Motor neuron (in vitro differentiated cells): Measurements from ENCODE around the gene VWA5B2. TPM values are rescaled to one million over a fixed set of nuclear protein-coding genes. Genes with fewer than 3 reads are reported as not detected.

Experiments
- ATAC-seq, 8 experiments: fragments of 200-7000 bp; cut with Tn5 transposase; replicated peaks in 6 of 8; 2 replicates each; pipeline ENCODE4 v1.8.0; 2021; ENCODE audit warnings: mild to moderate bottlenecking in 8 of 8, moderate library complexity in 8 of 8
- H3K27ac ChIP-seq, 2 donors: fragments of 250-450 bp; sonication (Bioruptor Pico); 2 replicates each; pipeline ENCODE4 v1.9.0; 2021; ENCODE audit warnings: antibody characterized with exemption in 2 of 2, mild to moderate bottlenecking in 2 of 2, moderate library complexity in 1 of 2
- H3K4me1 ChIP-seq, 2 donors: fragments of 250-450 bp; sonication (Bioruptor Pico); replicated peaks in 1 of 2; 2 replicates each; pipeline ENCODE4 v1.6.1; 2021; ENCODE audit warnings: antibody characterized with exemption in 2 of 2, mild to moderate bottlenecking in 2 of 2, moderate library complexity in 1 of 2
- H3K4me3 ChIP-seq, 5 donors: fragments of 250-450 bp; sonication (Bioruptor Pico); 2 replicates each; pipeline ENCODE4 v1.9.0; 2021; ENCODE audit warnings: antibody characterized with exemption in 5 of 5, mild to moderate bottlenecking in 5 of 5, moderate library complexity in 4 of 5
- WGBS, 10 experiments: fragments of 450-650 bp; shearing (Covaris generic); methylation state at CpG; one replicate each; pipeline ENCODE4 v1.0.0; 2022; 5-methylcytosine and 5-hydroxymethylcytosine counted together
- in situ Hi-C, 9 experiments: fragments of 400-800 bp; cut with MboI; loops; one replicate each; pipeline ENCODE4 v1.15.0; 2021; ENCODE audit warnings: low sequenced_read_pairs in 9 of 9, low pct_unique_long_range_greater_than_20kb in 2 of 9; ENCODE audit not compliant: unreplicated experiment in 9 of 9
- total RNA-seq, 8 experiments: library from RNA; unstranded; fragments of 300-600 nt; gene quantifications; 2 replicates each; pipeline versions ENCODE4 v1.2.3 to v1.2.4, GENCODE V29; 2022

VWA5B2 gene
- total RNA-seq, 8 experiments from 2014 or later: 0.36 to 3.3 (median 1.7) TPM

DNA sequence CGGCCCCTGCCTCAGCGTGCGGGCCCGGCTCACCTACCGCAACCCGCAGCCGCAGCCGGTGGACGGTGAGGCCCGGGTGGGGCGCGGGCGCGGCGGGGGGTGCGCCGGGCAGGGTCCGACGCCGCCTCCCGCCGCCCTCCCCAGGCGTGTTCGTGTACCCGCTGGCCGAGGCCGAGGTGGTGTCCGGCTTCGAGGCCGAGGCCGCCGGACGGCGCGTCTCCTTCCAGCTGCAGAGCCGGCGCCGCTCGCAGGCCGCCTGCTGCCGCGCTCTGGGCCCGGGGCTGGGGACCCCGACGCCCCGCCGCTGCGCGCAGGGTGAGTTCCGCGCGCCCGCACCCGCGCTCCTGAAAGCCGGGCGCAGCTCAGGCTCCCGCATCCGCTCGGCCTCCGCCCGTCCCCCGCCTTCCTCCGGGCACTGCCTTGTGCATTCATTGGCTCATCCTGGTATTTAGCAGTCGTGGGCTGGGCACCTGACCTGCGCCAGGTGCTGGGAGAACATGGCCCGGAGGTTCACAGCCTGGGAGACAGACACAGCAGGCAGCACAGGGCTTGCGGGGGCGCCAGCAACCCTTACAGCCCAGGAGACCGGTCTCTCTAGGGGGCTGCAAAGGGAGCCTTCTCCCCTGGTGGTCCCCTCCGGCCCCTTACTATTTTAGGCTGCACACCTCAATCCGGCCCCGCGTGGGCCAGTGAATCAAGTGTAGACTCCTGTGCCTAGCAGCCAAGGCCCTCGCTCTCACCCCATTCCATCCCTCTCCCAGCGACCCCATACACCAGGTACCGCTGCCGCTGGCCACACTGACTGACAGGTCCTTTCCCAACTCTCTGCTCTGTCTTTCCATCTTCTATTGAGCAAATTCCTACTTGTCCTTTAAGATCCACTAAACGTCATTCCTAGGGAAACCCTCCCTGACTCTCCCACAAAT is 1.5 kb downstream of the VWA5B2 start:
- 0 to 62% (median 11%) methylated on average over 1 to 19 of the region's 79 CpGs; no CpG with 5 or more reads in 3 of the 10 experiments for WGBS, 10 experiments
- Histone ChIP-seq H3K27ac (no peak overlapping the region), H3K4me3 (peak overlapping the region; percentile 32 to 45 (median 40)), H3K4me1 (no peaks in the 10 kb centered on the region)
- no peak for ATAC-seq
- in situ Hi-C loops: no loop called here

GRCh38 chr3:184231671-184232070 is 2.3 kb downstream of the VWA5B2 start:
- Histone ChIP-seq H3K4me3 (no peak overlapping the region), H3K4me1 (no peaks in the 10 kb centered on the region), H3K27ac (no peak overlapping the region)
- in situ Hi-C loops: no loop called here
- 0 to 80% (median 57%) methylated on average over 1 to 3 of the region's 3 CpGs; no CpG with 5 or more reads in 5 of the 10 experiments for WGBS, 10 experiments
- ATAC-seq: no peak

GRCh38 chr3:184233127-184233843 is 3.9 kb downstream of the VWA5B2 start:
- Histone ChIP-seq H3K4me3 (no peak overlapping the region), H3K4me1 (no peaks in the 10 kb centered on the region), H3K27ac (no peak overlapping the region)
- in situ Hi-C loops: no loop called here
- 60 to 84% (median 80%) methylated on average over 1 to 9 of the region's 23 CpGs; no CpG with 5 or more reads in 6 of the 10 experiments for WGBS, 10 experiments
- no peak for ATAC-seq

- WGBS, 10 experiments: 13 to 100% (median 60%) methylated on average over 1 to 3 of the region's 4 CpGs; no CpG with 5 or more reads in 7 of the 10 experiments
- Histone ChIP-seq H3K4me3 (no peak overlapping the region), H3K27ac (no peak overlapping the region), H3K4me1 (no peaks in the 10 kb centered on the region)
- ATAC-seq: peak in 7 of 8 experiments; percentile 5 to 86 (median 50)
- in situ Hi-C loops: no loop called here
Measured at GRCh38 chr3:184234224-184234623, 4.8 kb downstream of the VWA5B2 start.

DNA sequence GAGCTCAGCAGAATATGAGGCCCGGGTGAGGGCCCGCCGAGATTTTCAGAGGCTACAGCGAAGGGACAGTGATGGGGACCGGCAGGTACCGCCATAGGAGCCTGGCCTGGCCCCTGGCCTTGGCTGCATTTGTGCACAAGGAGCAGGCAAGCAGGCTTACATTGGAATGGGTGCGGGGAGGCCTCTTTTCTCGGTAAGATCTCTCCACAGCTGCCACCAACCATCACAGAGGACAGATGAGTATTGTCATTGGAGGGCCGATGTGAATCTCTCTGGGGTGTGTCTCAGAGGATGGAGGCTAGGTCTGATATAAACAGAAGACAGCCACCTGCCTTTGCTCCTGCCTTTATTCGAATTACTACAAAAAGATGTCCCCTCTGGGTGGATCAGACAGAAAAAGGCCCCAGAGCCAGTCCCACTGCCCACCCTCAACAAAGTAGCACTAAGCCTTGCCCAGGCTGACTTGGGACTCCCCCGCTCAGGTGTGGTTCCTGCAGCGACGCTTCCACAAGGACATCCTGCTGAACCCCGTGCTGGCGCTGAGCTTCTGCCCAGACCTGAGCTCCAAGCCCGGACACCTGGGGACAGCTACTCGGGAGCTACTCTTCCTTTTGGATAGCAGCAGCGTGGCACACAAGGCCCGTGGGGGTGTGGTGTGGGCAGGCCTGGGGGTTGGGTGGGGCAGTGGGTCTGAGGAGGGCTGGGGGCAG is 5.4 kb downstream of the VWA5B2 start:
- Histone ChIP-seq H3K4me1 (no peaks in the 10 kb centered on the region), H3K4me3 (no peak overlapping the region), H3K27ac (no peak overlapping the region)
- no peak for ATAC-seq
- 50 to 92% (median 70%) methylated on average over 1 to 8 of the region's 19 CpGs; no CpG with 5 or more reads in 5 of the 10 experiments for WGBS, 10 experiments
- in situ Hi-C loops: no loop called here

- no CpG with 5 or more reads among the region's 4 CpGs for WGBS, 10 experiments
- Histone ChIP-seq H3K4me3 (no peak overlapping the region), H3K4me1 (no peaks in the 10 kb centered on the region), H3K27ac (no peak overlapping the region)
- in situ Hi-C loops: no loop called here
- ATAC-seq: no peak
Measured at GRCh38 chr3:184235381-184236032, 6.1 kb downstream of the VWA5B2 start.

- in situ Hi-C loops: no loop called here
- ATAC-seq: no peak
- H3K4me3 ChIP-seq: no peak overlapping the region
- no peaks in the 10 kb centered on the region for H3K4me1 ChIP-seq
- no peak overlapping the region for H3K27ac ChIP-seq
- WGBS, 10 experiments: 40 to 46% methylated on average over 2 to 8 of the region's 14 CpGs; no CpG with 5 or more reads in 8 of the 10 experiments
Measured at GRCh38 chr3:184236033-184236410, 6.6 kb downstream of the VWA5B2 start.

DNA sequence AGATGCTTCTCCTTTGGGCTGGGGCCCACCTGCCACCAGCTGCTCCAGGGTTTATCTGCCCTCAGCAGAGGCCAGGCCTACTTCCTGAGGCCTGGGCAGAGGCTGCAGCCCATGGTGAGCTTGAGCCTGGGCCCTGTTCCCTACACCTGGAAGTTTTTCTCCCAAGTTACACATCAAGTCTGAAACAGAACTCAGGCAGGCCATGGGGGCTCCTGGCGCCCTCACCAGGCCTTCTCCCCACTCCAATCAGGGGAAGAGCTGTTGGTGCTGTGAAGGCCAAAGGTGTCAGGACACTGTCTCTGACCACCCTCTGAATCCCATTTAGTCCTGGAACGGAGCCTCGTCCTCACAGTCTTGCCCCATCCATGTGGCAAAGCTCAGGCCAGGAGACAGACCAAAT is 7.3 kb downstream of the VWA5B2 start:
- in situ Hi-C loops: no loop called here
- Histone ChIP-seq H3K4me3 (no peak overlapping the region), H3K4me1 (no peaks in the 10 kb centered on the region), H3K27ac (no peak overlapping the region)
- no peak for ATAC-seq
- 25 to 40% methylated on average over 1 to 3 of the region's 3 CpGs; no CpG with 5 or more reads in 8 of the 10 experiments for WGBS, 10 experiments

- Histone ChIP-seq H3K27ac (no peak overlapping the region), H3K4me1 (no peaks in the 10 kb centered on the region), H3K4me3 (no peak overlapping the region)
- WGBS, 10 experiments: 60 to 62% methylated on average over 1 to 5 of the region's 7 CpGs; no CpG with 5 or more reads in 8 of the 10 experiments
- ATAC-seq: no peak
- in situ Hi-C loops: no loop called here
Measured at GRCh38 chr3:184237211-184237610, 7.8 kb downstream of the VWA5B2 start.

DNA sequence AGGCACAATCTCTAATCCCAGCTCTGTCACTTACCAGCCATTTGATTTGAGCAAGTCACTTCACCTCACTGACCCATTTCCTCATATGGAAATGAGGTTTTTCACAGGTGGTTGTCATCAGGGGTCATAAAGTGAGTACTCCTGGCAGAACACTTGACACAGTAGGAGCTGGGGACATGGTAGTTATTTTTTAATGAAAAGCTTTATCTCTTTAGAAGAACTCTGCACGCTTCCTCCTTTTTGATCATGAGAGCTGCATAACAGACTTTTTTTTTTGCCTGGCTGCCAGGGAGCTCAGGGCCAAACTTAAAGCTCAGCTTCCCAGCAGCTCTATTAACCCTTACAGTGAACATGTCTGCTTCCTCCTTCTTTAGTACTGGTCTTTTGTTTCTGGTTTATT is 8.4 kb downstream of the VWA5B2 start:
- in situ Hi-C loops: no loop called here
- no peaks in the 10 kb centered on the region for H3K4me1 ChIP-seq
- H3K4me3 ChIP-seq: no peak overlapping the region
- H3K27ac ChIP-seq: no peak overlapping the region
- WGBS, 10 experiments: 0 to 44% (median 17%) methylated on average over 1 of the region's 1 CpG; no CpG with 5 or more reads in 4 of the 10 experiments
- no peak for ATAC-seq

DNA sequence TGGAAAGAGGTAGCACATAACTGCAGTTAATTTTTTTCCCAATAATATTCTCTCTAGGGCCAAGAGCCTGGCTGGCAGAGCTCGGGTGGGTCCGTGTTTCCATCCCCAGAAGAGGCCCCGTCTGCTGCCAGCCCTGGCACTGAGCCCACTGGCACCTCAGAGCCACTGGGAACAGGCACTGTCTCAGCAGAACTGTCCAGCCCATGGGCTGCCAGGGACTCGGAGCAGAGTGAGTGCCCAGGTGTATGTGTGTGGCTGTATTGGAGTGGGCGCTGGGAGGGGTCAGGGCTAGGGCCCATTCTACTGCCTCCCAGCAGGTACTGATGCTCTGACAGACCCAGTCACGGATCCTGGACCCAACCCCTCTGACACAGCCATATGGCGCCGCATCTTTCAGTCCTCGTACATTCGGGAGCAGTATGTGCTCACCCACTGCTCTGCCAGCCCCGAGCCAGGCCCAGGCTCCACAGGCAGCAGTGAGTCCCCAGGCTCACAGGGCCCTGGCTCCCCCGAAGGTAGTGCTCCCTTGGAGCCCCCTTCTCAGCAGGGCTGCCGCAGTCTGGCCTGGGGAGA is 8.9 kb downstream of the VWA5B2 start:
- whole genome bisulfite sequencing, 10 experiments: 0 to 49% (median 25%) methylated on average over 2 to 6 of the region's 13 CpGs; no CpG with 5 or more reads in 5 of the 10 experiments
- ATAC-seq: no peak
- Histone ChIP-seq H3K27ac (no peak overlapping the region), H3K4me1 (no peaks in the 10 kb centered on the region), H3K4me3 (no peak overlapping the region)
- in situ Hi-C loops: no loop called here

GRCh38 chr3:184239221-184239620 is 9.8 kb downstream of the VWA5B2 start:
- no peaks in the 10 kb centered on the region for H3K4me1 ChIP-seq
- no peak overlapping the region for H3K27ac ChIP-seq
- 71 to 93% (median 92%) methylated on average over 2 to 3 of the region's 8 CpGs; no CpG with 5 or more reads in 7 of the 10 experiments for WGBS, 10 experiments
- no peak overlapping the region for H3K4me3 ChIP-seq
- no peak for ATAC-seq
- in situ Hi-C loops: no loop called here
